SK-N-DZ (cell line): ENCODE measurements around the gene RBM19.
"Not testable (repeated sequence)": the region's sequence is repeated elsewhere in the genome, so short reads cannot be mapped to it uniquely, and the experiment has no call there.

Experiments
- DNase-seq: peaks from one replicate; pipeline ENCODE4 v3.0.0-alpha.2; 2015; ENCODE audit warnings: low spot score

RBM19 gene

GRCh38 chr12:113903381-113903863 lies 62.7 kb downstream of the RBM19 start:
- no peak for DNase-seq

GRCh38 chr12:113901319-113901718 lies 64.8 kb downstream of the RBM19 start:
- DNase-seq = not testable (repeated sequence)

GRCh38 chr12:113900716-113901115 lies 65.4 kb downstream of the RBM19 start:
- no peak for DNase-seq

- DNase-seq = no peak
Measured at GRCh38 chr12:113899561-113900471, 66.3 kb downstream of the RBM19 start.

- no peak for DNase-seq
Measured at GRCh38 chr12:113899042-113899560, 67.0 kb downstream of the RBM19 start.

- DNase-seq = no peak
Measured at GRCh38 chr12:113898466-113898865, 67.7 kb downstream of the RBM19 start.

- no peak for DNase-seq
Measured at GRCh38 chr12:113897406-113897805, 68.7 kb downstream of the RBM19 start.

- DNase-seq = no peak
Measured at GRCh38 chr12:113896841-113897240, 69.3 kb downstream of the RBM19 start.

GRCh38 chr12:113896194-113896593 lies 69.9 kb downstream of the RBM19 start:
- no peak for DNase-seq

GRCh38 chr12:113895176-113895575 lies 70.9 kb downstream of the RBM19 start:
- DNase-seq = no peak

- no peak for DNase-seq
Measured at GRCh38 chr12:113894697-113895096, 71.4 kb downstream of the RBM19 start.

- DNase-seq = no peak
Measured at GRCh38 chr12:113893221-113893620, 72.9 kb downstream of the RBM19 start.

GRCh38 chr12:113892556-113892955 lies 73.6 kb downstream of the RBM19 start:
- no peak for DNase-seq

- DNase-seq = no peak
Measured at GRCh38 chr12:113891739-113892520, 74.2 kb downstream of the RBM19 start.

GRCh38 chr12:113891167-113891692 lies 74.9 kb downstream of the RBM19 start:
- DNase-seq = no peak

GRCh38 chr12:113889891-113890581 lies 76.1 kb downstream of the RBM19 start:
- DNase-seq = peak; percentile 47

- DNase-seq = no peak
Measured at GRCh38 chr12:113889076-113889475, 77.0 kb downstream of the RBM19 start.

- no peak for DNase-seq
Measured at GRCh38 chr12:113888435-113888834, 77.7 kb downstream of the RBM19 start.

- DNase-seq = no peak
Measured at GRCh38 chr12:113887906-113888305, 78.2 kb downstream of the RBM19 start.

- no peak for DNase-seq
Measured at GRCh38 chr12:113886721-113887120, 79.4 kb downstream of the RBM19 start.

- no peak for DNase-seq
Measured at GRCh38 chr12:113884392-113884791, 81.7 kb downstream of the RBM19 start.
